HepG2 (cell line): ENCODE data around the gene FYB1.

Experiments
- ATF7 ChIP-seq, 2 experiments: fragments of 450-650 bp in 1 of 2; sonication (generic) in 1 of 2; formaldehyde crosslinking in 1 of 2; IDR thresholded peaks; 2 replicates each; pipeline versions ENCODE4 v1.4.0 to v1.6.1; 2016 to 2020; ENCODE audit warnings: antibody characterized with exemption in 1 of 2, mild to moderate bottlenecking in 1 of 2, missing genetic modification reagents in 1 of 2
- ELF4 ChIP-seq: sonication (generic); formaldehyde crosslinking; IDR thresholded peaks from 2 replicates; pipeline ENCODE4 v1.5.0; 2020; ENCODE audit warnings: missing genetic modification reagents, mild to moderate bottlenecking, moderate library complexity, borderline replicate concordance
- EP300 ChIP-seq, 3 experiments: sonication (generic) in 1 of 3; formaldehyde crosslinking in 1 of 3; IDR thresholded peaks; 2 replicates each; pipeline versions ENCODE4 v1.5.1 to v1.6.1; 2011 to 2020; ENCODE audit warnings: low read depth in 2 of 3, low read length in 2 of 3, borderline replicate concordance in 1 of 3, improper control_type of control experiment in 1 of 3, mild to moderate bottlenecking in 1 of 3, missing genetic modification reagents in 1 of 3, moderate library complexity in 1 of 3
- GTF3A ChIP-seq: sonication (generic); formaldehyde crosslinking; conservative IDR thresholded peaks from 2 replicates; pipeline ENCODE4 v1.4.0; 2020; ENCODE audit warnings: mild to moderate bottlenecking, missing genetic modification reagents
- HDAC6 ChIP-seq: fragments of 200-600 bp; sonication (generic); IDR thresholded peaks from 2 replicates; pipeline ENCODE4 v1.7.0; 2017; ENCODE audit warnings: mild to moderate bottlenecking, antibody characterized with exemption, low read length, low read depth
- HNRNPL ChIP-seq: fragments of 200-400 bp; formaldehyde crosslinking; IDR thresholded peaks from 2 replicates; pipeline ENCODE4 v1.6.1; 2017; ENCODE audit warnings: mild to moderate bottlenecking, low read depth, low read length
- RAD21 ChIP-seq: fragments of 450-650 bp; formaldehyde crosslinking; IDR thresholded peaks from 2 replicates; pipeline ENCODE4 v1.5.0; 2020; ENCODE audit warnings: mild to moderate bottlenecking
- STAT5B ChIP-seq: sonication (generic); formaldehyde crosslinking; IDR thresholded peaks from 2 replicates; pipeline ENCODE4 v1.4.0; 2020; ENCODE audit warnings: missing genetic modification reagents
- ZBTB21 ChIP-seq: sonication (generic); formaldehyde crosslinking; IDR thresholded peaks from 2 replicates; pipeline ENCODE4 v1.4.0; 2020; ENCODE audit warnings: missing genetic modification reagents
- ZNF761 ChIP-seq: sonication (generic); formaldehyde crosslinking; conservative IDR thresholded peaks from 2 replicates; pipeline ENCODE4 v1.4.0; 2020; ENCODE audit warnings: mild to moderate bottlenecking, missing genetic modification reagents
- TF ChIP-seq, protein P1 (sequence below): sonication (generic); formaldehyde crosslinking; IDR thresholded peaks from 2 replicates; pipeline ENCODE4 v1.5.0; 2020; ENCODE audit warnings: mild to moderate bottlenecking, missing genetic modification reagents, moderate library complexity
- TF ChIP-seq, protein P2 (sequence below): sonication (generic); formaldehyde crosslinking; IDR thresholded peaks from 2 replicates; pipeline ENCODE4 v1.9.0; 2021; ENCODE audit warnings: missing genetic modification reagents, mild to moderate bottlenecking, borderline replicate concordance
- TF ChIP-seq, protein P3 (sequence below): sonication (generic); formaldehyde crosslinking; IDR thresholded peaks from 2 replicates; pipeline ENCODE4 v1.4.0; 2020; ENCODE audit warnings: missing genetic modification reagents

DNA sequence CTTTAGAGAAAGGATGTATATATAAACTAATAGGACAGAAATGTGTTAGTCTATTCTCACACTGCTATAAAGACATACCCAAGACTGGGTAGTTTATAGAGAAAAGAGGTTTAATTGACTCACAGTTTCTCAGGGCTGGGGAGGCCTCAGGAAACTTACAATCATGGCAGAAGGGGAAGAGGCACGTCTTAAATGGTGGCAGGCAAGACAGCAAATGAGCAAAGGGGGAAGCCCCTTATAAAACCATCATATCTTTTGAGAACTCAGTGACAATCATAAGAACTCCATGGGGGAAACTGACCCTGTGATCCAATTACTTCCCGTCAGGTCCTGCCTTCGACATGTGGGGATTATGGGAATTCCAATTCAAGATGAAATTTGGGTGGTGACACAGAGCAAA, 136.4 kb downstream of the FYB1 start:
- TF ChIP-seq RAD21 (CRISPR knock-in tag), result no peak
- TF ChIP-seq, protein P1, sequence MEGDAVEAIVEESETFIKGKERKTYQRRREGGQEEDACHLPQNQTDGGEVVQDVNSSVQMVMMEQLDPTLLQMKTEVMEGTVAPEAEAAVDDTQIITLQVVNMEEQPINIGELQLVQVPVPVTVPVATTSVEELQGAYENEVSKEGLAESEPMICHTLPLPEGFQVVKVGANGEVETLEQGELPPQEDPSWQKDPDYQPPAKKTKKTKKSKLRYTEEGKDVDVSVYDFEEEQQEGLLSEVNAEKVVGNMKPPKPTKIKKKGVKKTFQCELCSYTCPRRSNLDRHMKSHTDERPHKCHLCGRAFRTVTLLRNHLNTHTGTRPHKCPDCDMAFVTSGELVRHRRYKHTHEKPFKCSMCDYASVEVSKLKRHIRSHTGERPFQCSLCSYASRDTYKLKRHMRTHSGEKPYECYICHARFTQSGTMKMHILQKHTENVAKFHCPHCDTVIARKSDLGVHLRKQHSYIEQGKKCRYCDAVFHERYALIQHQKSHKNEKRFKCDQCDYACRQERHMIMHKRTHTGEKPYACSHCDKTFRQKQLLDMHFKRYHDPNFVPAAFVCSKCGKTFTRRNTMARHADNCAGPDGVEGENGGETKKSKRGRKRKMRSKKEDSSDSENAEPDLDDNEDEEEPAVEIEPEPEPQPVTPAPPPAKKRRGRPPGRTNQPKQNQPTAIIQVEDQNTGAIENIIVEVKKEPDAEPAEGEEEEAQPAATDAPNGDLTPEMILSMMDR (CRISPR knock-in tag), result no peak
- no peak for TF ChIP-seq HNRNPL
- TF ChIP-seq, protein P2, sequence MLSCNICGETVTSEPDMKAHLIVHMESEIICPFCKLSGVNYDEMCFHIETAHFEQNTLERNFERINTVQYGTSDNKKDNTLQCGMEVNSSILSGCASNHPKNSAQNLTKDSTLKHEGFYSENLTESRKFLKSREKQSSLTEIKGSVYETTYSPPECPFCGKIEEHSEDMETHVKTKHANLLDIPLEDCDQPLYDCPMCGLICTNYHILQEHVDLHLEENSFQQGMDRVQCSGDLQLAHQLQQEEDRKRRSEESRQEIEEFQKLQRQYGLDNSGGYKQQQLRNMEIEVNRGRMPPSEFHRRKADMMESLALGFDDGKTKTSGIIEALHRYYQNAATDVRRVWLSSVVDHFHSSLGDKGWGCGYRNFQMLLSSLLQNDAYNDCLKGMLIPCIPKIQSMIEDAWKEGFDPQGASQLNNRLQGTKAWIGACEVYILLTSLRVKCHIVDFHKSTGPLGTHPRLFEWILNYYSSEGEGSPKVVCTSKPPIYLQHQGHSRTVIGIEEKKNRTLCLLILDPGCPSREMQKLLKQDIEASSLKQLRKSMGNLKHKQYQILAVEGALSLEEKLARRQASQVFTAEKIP (CRISPR knock-in tag), result no peak
- no peak for TF ChIP-seq EP300 (IDR thresholded peaks at IDR 0.05; ENCODE audit: low read depth in 2 of 2, low read length in 2 of 2)
- no peak for TF ChIP-seq EP300 (CRISPR knock-in tag; IDR thresholded peaks at IDR 0.05; ENCODE audit: borderline replicate concordance)
- no peak for TF ChIP-seq ZNF761 (CRISPR knock-in tag)
- no peak for TF ChIP-seq ELF4 (CRISPR knock-in tag)
- no peak for TF ChIP-seq ATF7 (IDR thresholded peaks at IDR 0.05)
- no peak for TF ChIP-seq ATF7 (CRISPR knock-in tag; IDR thresholded peaks at IDR 0.05)
- TF ChIP-seq ZBTB21, result no peak
- TF ChIP-seq, protein P3, sequence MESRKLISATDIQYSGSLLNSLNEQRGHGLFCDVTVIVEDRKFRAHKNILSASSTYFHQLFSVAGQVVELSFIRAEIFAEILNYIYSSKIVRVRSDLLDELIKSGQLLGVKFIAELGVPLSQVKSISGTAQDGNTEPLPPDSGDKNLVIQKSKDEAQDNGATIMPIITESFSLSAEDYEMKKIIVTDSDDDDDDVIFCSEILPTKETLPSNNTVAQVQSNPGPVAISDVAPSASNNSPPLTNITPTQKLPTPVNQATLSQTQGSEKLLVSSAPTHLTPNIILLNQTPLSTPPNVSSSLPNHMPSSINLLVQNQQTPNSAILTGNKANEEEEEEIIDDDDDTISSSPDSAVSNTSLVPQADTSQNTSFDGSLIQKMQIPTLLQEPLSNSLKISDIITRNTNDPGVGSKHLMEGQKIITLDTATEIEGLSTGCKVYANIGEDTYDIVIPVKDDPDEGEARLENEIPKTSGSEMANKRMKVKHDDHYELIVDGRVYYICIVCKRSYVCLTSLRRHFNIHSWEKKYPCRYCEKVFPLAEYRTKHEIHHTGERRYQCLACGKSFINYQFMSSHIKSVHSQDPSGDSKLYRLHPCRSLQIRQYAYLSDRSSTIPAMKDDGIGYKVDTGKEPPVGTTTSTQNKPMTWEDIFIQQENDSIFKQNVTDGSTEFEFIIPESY (CRISPR knock-in tag), result no peak
- TF ChIP-seq STAT5B (CRISPR knock-in tag), result no peak
- TF ChIP-seq HDAC6, result no peak
- no peak for TF ChIP-seq GTF3A (CRISPR knock-in tag)
